Esophagus (tissue), 2 donors: ENCODE data around the gene ARHGAP6. TPM values are rescaled to one million over a fixed set of nuclear protein-coding genes. Genes with fewer than 3 reads are reported as not detected.
"Not testable (repeated sequence)": the region's sequence is repeated elsewhere in the genome, so short reads cannot be mapped to it uniquely, and the experiment has no call there.

ENCODE experiments used
- H3K27ac ChIP-seq, 2 donors: one replicate each; pipeline ENCODE4 v1.5.1; 2013; ENCODE audit warnings: low read depth in 2 of 2, mild to moderate bottlenecking in 2 of 2, inconsistent platforms in 1 of 2, low read length in 1 of 2, moderate library complexity in 1 of 2
- H3K27me3 ChIP-seq, 2 donors: one replicate each; pipeline ENCODE4 v1.6.1; 2013; ENCODE audit warnings: low read length in 2 of 2, control low read depth in 1 of 2, mild to moderate bottlenecking in 1 of 2; ENCODE audit not compliant: insufficient read depth in 2 of 2, control insufficient read depth in 1 of 2
- H3K36me3 ChIP-seq, 2 donors: one replicate each; pipeline ENCODE4 v1.6.1; 2013; ENCODE audit warnings: low read length in 1 of 2; ENCODE audit not compliant: control insufficient read depth in 2 of 2, insufficient read depth in 2 of 2
- H3K4me1 ChIP-seq, 2 donors: one replicate each; pipeline ENCODE4 v1.6.1; 2013; ENCODE audit warnings: low read length in 1 of 2; ENCODE audit not compliant: control insufficient read depth in 2 of 2, insufficient read depth in 2 of 2
- H3K4me3 ChIP-seq, 2 donors: one replicate each; pipeline ENCODE4 v1.5.1; 2013; ENCODE audit warnings: low read length in 2 of 2, mild to moderate bottlenecking in 2 of 2, low read depth in 1 of 2, moderate library complexity in 1 of 2
- H3K9me3 ChIP-seq, 2 donors: one replicate each; pipeline ENCODE4 v1.6.1; 2013; ENCODE audit warnings: mild to moderate bottlenecking in 2 of 2, low read depth in 1 of 2, low read length in 1 of 2, moderate library complexity in 1 of 2; ENCODE audit not compliant: control insufficient read depth in 2 of 2, insufficient read depth in 1 of 2
- WGBS, 2 donors: extraction: QIAGEN DNeasy Blood & Tissue Kit; methylation state at CpG; one replicate each; pipeline ENCODE4 v1.1.7; 2013; 5-methylcytosine and 5-hydroxymethylcytosine counted together
- polyA plus RNA-seq, 2 donors: library from polyadenylated mRNA; stranded (reverse); fragments of 200-250 nt; gene quantifications; one replicate each; pipeline ENCODE4 v1.2.3, GENCODE V29; 2013
- donor health status: healthy with polysubstance abuse.
- donor health status: Bipolar disorder and iron deficiency.

ARHGAP6 gene
- polyA plus RNA-seq, 2 donors, result 0.98 to 1.7 TPM

- 60 to 84% methylated on average over 3 of the region's 3 CpGs for WGBS, 2 donors
- H3K4me1 ChIP-seq, H3K9me3 ChIP-seq, H3K4me3 ChIP-seq, H3K27me3 ChIP-seq, H3K36me3 ChIP-seq, H3K27ac ChIP-seq: not testable (repeated sequence)
Observed at GRCh38 chrX:11614253-11614652, 51.5 kb downstream of the ARHGAP6 start.

- H3K4me3 ChIP-seq, result no peak overlapping the region
- no peaks in the 10 kb centered on the region for H3K9me3 ChIP-seq
- 18 to 48% methylated on average over 1 of the region's 1 CpG for WGBS, 2 donors
- no peaks in the 10 kb centered on the region for H3K36me3 ChIP-seq
- H3K27me3 ChIP-seq, result no peaks in the 10 kb centered on the region
- no peaks in the 10 kb centered on the region for H3K4me1 ChIP-seq
- H3K27ac ChIP-seq, result no peak overlapping the region
Observed at GRCh38 chrX:11611965-11612364, 53.8 kb downstream of the ARHGAP6 start.

GRCh38 chrX:11611161-11611560, 54.6 kb downstream of the ARHGAP6 start:
- 57 to 70% methylated on average over 1 of the region's 1 CpG for WGBS, 2 donors
- Histone ChIP-seq H3K27ac (no peak overlapping the region), H3K4me3 (no peak overlapping the region), H3K36me3 (no peaks in the 10 kb centered on the region), H3K4me1 (no peaks in the 10 kb centered on the region), H3K27me3 (no peaks in the 10 kb centered on the region), H3K9me3 (no peaks in the 10 kb centered on the region)

GRCh38 chrX:11609109-11609508, 56.6 kb downstream of the ARHGAP6 start:
- H3K4me3 ChIP-seq, result no peak overlapping the region
- 61 to 85% methylated on average over 2 of the region's 2 CpGs for WGBS, 2 donors
- no peaks in the 10 kb centered on the region for H3K9me3 ChIP-seq
- no peaks in the 10 kb centered on the region for H3K36me3 ChIP-seq
- H3K27ac ChIP-seq, result no peak overlapping the region
- no peaks in the 10 kb centered on the region for H3K4me1 ChIP-seq
- no peaks in the 10 kb centered on the region for H3K27me3 ChIP-seq

GRCh38 chrX:11606408-11606807, 59.3 kb downstream of the ARHGAP6 start:
- Histone ChIP-seq H3K27me3 (no peaks in the 10 kb centered on the region), H3K4me3 (no peak overlapping the region), H3K9me3 (no peaks in the 10 kb centered on the region), H3K27ac (no peak overlapping the region), H3K36me3 (no peaks in the 10 kb centered on the region), H3K4me1 (no peaks in the 10 kb centered on the region)

- 75 to 87% methylated on average over 3 of the region's 3 CpGs for WGBS, 2 donors
- H3K27me3 ChIP-seq, result no peaks in the 10 kb centered on the region
- no peaks in the 10 kb centered on the region for H3K36me3 ChIP-seq
- no peak overlapping the region for H3K27ac ChIP-seq
- no peaks in the 10 kb centered on the region for H3K9me3 ChIP-seq
- no peak overlapping the region for H3K4me3 ChIP-seq
- no peaks in the 10 kb centered on the region for H3K4me1 ChIP-seq
Observed at GRCh38 chrX:11600578-11600977, 65.1 kb downstream of the ARHGAP6 start.

GRCh38 chrX:11597479-11597878, 68.2 kb downstream of the ARHGAP6 start:
- Histone ChIP-seq H3K27me3 (no peaks in the 10 kb centered on the region), H3K4me1 (no peaks in the 10 kb centered on the region), H3K9me3 (no peaks in the 10 kb centered on the region), H3K36me3 (no peaks in the 10 kb centered on the region), H3K4me3 (no peak overlapping the region), H3K27ac (no peak overlapping the region)
- WGBS, 2 donors, result 36 to 56% methylated on average over 2 of the region's 2 CpGs

GRCh38 chrX:11591723-11592346, 73.9 kb downstream of the ARHGAP6 start:
- Histone ChIP-seq H3K9me3 (no peaks in the 10 kb centered on the region), H3K27me3 (no peaks in the 10 kb centered on the region), H3K36me3 (no peaks in the 10 kb centered on the region), H3K27ac (no peak overlapping the region), H3K4me3 (no peak overlapping the region), H3K4me1 (no peaks in the 10 kb centered on the region)

GRCh38 chrX:11589641-11590040, 76.1 kb downstream of the ARHGAP6 start:
- 78 to 80% methylated on average over 3 of the region's 3 CpGs for WGBS, 2 donors
- no peaks in the 10 kb centered on the region for H3K9me3 ChIP-seq
- no peaks in the 10 kb centered on the region for H3K27me3 ChIP-seq
- no peak overlapping the region for H3K4me3 ChIP-seq
- no peaks in the 10 kb centered on the region for H3K4me1 ChIP-seq
- H3K27ac ChIP-seq, result no peak overlapping the region
- no peaks in the 10 kb centered on the region for H3K36me3 ChIP-seq

GRCh38 chrX:11588097-11588496, 77.6 kb downstream of the ARHGAP6 start:
- H3K9me3 ChIP-seq, result no peaks in the 10 kb centered on the region
- no peak overlapping the region for H3K27ac ChIP-seq
- H3K4me3 ChIP-seq, result no peak overlapping the region
- no peaks in the 10 kb centered on the region for H3K36me3 ChIP-seq
- H3K4me1 ChIP-seq, result no peaks in the 10 kb centered on the region
- no peaks in the 10 kb centered on the region for H3K27me3 ChIP-seq
